Activated naive CD4-positive, alpha-beta T cell (primary cell): ENCODE measurements around the gene EOGT.

ENCODE experiments used
- DNase-seq, 4 experiments: peaks; one replicate each; lab custom pipeline; 2025; lab: John Stamatoyannopoulos, UW

Gene EOGT

GRCh38 chr3:69009559-69010410 lies 3.7 kb downstream of the EOGT start:
- no peak for DNase-seq

- no peak for DNase-seq
Observed at GRCh38 chr3:69008980-69009379, 4.5 kb downstream of the EOGT start.

- no peak for DNase-seq
Observed at GRCh38 chr3:69005791-69006482, 7.5 kb downstream of the EOGT start.

- no peak for DNase-seq
Observed at GRCh38 chr3:69005071-69005790, 8.3 kb downstream of the EOGT start.

- DNase-seq = no peak
Observed at GRCh38 chr3:69004138-69004537, 9.3 kb downstream of the EOGT start.

GRCh38 chr3:68999605-69000004 lies 13.9 kb downstream of the EOGT start:
- no peak for DNase-seq

GRCh38 chr3:68999158-68999557 lies 14.3 kb downstream of the EOGT start:
- no peak for DNase-seq

GRCh38 chr3:68997887-68998286 lies 15.6 kb downstream of the EOGT start:
- no peak for DNase-seq

- DNase-seq = no peak
Observed at GRCh38 chr3:68996356-68996995, 17.0 kb downstream of the EOGT start.

- no peak for DNase-seq
Observed at GRCh38 chr3:68988740-68989139, 24.7 kb downstream of the EOGT start.

GRCh38 chr3:68987322-68987721 lies 26.2 kb downstream of the EOGT start:
- no peak for DNase-seq

- DNase-seq = no peak
Observed at GRCh38 chr3:68986496-68987208, 26.8 kb downstream of the EOGT start.

GRCh38 chr3:68985146-68985790 lies 28.2 kb downstream of the EOGT start:
- no peak for DNase-seq

GRCh38 chr3:68984011-68984530 lies 29.4 kb downstream of the EOGT start:
- no peak for DNase-seq

GRCh38 chr3:68977486-68978167 lies 35.9 kb downstream of the EOGT start:
- no peak for DNase-seq

- no peak for DNase-seq
Observed at GRCh38 chr3:68974711-68975110, 38.8 kb downstream of the EOGT start.

- no peak for DNase-seq
Observed at GRCh38 chr3:68973639-68974038, 39.8 kb downstream of the EOGT start.

- DNase-seq = peak in 1 of 4 experiments; percentile 3
Observed at GRCh38 chr3:68972358-68972979, 41.0 kb downstream of the EOGT start.

GRCh38 chr3:68964694-68965093 lies 48.8 kb downstream of the EOGT start:
- DNase-seq = no peak

- DNase-seq = no peak
Observed at GRCh38 chr3:68963891-68964290, 49.6 kb downstream of the EOGT start.
